HG02885 (cell line): ENCODE results near the gene CXADR.

Experiments used
- ATAC-seq: cut with Tn5 transposase; IDR thresholded peaks from one replicate; pipeline ENCODE4 v1.9.1; 2021; ENCODE audit warnings: mild to moderate bottlenecking; ENCODE audit not compliant: unreplicated experiment, poor library complexity

The CXADR gene

DNA sequence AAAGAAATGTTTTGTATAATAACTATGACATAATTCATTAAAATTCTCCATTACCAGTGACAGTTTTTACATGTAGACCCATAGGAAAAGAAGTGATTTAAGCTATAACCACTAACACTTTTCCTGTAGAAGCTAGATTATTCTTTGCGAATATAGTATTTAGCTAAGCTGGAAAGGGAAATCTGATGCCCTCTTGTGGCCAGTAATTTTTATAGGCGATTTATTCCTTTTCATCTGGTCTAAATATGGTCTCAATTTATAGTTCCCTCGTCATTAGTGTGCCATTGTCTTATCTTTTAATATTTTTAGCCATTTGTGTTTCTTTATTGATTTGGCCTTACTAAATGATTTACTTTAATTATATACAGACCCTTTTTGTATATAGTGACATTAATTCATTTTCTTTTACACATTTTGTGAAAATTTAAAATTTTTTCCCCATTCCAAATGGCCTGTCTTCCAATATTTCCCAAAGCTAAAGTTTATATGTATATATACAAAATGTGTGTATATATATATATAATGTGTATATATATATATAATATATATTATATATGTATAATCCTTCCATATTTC is 73.1 kb downstream of the CXADR start:
- ATAC-seq: peak; percentile 64

DNA sequence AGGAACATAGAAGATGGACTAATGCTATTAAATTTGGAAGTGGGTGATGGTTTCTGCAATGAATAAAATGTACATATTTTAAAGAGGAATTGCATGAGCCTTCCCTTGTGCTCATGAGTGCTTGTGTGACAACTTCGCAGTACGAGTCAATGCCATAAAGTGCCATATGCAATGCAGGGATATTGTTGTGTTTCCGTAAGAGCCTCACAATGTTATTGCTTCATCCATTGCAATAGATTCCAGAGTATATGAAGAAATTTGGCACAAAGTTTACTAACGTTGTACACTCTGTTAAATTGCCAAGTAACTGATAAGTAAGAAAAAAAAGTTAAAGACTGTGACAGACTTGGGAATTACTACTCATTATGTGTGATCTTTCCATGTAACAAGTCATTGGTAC is 77.6 kb downstream of the CXADR start:
- no peak for ATAC-seq

- peak; percentile 58 for ATAC-seq
These were observed 84.8 kb downstream of the CXADR start for GRCh38 chr21:17597680-17598079.

GRCh38 chr21:17598437-17598836 is 85.6 kb downstream of the CXADR start:
- ATAC-seq: peak; percentile 82

DNA sequence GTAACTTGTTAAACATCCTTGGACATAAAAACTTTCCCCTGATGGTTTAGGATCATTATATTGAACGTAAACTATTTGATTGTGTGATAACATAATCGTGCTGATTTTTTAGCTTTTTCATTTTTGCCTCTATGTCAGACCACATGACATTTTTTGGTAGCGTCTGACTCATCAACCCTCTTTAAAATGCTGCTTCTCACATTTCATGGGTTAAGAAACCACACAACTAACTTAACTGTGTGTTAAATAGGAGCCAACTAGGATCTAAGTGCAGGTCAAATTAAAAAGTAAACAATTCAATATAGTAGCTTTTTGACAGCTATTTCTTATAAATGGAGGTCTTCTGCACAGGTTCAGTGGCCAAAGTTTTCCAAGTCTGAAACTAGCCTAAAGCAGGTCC is 90.0 kb downstream of the CXADR start:
- no peak for ATAC-seq

- no peak for ATAC-seq
These were observed 94.8 kb downstream of the CXADR start for GRCh38 chr21:17607684-17608083.

DNA sequence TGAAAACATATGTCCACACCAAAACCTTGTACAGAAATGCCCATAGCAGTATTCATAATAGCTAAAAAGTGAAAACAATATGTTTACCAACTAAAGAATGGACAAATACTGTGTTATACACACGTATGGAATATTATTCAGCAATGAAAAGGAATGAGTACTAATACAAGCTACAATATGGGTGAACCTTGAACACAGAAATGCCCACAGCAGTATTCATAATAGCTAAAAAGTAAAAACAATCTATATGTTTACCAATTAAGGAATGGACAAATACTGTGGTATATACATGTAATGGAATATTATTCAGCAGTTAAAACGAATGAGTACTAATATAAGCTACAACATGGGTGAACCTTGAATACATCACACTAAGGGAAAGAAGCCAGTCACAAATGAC is 96.8 kb downstream of the CXADR start:
- no peak for ATAC-seq

DNA sequence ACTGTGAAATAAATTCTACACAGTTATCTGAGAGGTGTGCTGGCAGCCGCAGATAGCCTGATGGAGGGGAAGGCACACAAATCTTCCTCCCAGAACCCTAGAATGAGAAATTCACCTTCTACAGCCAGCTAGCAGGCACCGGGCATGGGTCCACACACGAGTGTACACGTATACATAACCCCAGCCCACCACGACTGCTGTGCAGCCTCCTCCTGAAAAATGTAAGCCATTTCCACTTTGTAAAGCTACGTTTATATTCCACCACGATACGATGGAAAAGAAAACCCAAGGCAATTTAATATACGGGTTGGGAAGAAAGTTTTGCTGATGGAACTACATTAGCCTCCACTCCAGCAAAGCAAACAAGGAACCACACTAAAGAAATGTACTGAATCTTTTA is 98.1 kb downstream of the CXADR start:
- no peak for ATAC-seq

DNA sequence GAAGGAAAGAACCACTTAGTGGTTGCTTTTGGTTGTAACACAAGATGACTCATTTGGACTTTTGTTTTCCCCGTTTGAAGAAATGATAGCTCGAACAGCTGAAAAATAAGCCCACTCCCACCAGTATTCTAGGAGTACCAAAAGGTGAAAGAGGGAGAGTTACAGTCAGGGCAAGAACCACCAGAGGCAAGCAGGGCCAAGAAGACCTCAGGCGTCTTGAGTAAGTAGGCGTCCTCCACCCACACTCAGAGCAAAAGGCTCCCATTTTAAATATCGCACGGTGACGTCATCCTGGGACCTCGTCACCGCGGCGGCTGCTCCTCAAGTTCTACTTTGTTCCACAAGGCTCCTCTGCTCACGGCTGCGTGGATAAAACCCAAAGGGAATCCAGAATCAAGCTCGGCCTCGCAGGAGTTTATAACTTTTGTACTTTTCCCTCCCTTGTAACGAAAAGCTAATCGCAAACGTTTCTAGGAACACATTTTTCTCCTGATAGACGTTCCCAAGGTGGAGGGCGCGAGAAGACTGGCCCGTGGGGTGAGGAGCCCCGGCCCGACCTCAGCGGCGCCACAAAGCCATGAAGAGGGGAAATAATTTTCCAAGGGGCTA is 98.7 kb downstream of the CXADR start:
- peak; percentile 67 for ATAC-seq

DNA sequence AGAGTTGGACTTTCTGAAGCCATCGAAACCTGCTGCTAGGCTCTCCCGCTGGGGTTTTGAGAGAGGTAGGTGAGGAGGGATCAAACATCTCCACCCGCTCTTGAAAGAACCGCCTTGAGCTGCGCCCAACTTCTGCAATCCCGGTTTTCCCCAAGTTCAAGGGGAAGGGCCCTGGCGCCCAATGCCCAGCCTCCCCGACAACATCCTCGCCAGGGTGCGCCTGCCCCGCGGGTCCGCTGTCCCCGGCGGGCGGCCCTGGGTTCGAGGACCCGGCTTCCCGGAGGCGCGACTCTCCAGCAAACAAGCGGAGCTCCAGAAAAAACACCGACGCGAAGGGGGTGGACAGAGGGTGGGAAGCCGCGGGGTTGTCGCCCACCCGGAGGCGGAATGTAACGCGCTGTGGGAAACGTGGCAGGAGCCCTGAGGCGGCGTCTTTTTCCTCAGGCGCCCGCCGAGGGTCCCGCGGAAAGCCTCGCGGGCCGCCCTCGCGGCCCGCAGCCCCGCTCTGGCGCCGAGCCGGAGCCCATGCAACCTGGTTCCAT is 99.3 kb downstream of the CXADR start:
- ATAC-seq: peak; percentile 6

GRCh38 chr21:17612565-17613241 is 99.9 kb downstream of the CXADR start, which contains the start of gene BTG3:
BTG3 (minus strand) TSS chr21:17612901; CDS start chr21:17609144, 3,757 bp downstream.
- ATAC-seq: peak; percentile 77

DNA sequence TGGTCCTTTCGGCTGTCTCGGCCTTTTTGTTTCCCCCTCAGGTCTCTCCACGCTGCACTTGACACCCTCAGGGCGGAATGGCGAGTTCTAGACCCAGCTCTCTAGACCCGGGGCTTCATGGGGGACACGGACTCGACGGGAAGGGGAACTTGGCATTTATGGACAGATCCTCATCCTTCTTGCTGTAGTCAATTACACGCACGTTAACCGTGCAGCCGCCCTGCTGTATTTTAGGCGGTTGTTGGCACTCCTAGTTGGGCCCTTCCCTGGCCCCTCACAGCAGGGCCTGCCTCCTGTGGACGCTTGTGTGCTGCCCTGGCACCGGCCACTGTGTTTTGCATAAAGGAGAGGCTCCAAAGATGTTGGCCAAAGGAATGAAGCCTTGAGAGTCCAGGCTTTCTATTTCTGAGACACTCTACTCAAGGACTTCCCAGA is 100.4 kb downstream of the CXADR start:
- ATAC-seq: peak; percentile 4

GRCh38 chr21:17616831-17617230 is 104.0 kb downstream of the CXADR start:
- ATAC-seq: no peak

GRCh38 chr21:17622018-17622417 is 109.2 kb downstream of the CXADR start:
- no peak for ATAC-seq

GRCh38 chr21:17631195-17631594 is 118.4 kb downstream of the CXADR start:
- no peak for ATAC-seq

DNA sequence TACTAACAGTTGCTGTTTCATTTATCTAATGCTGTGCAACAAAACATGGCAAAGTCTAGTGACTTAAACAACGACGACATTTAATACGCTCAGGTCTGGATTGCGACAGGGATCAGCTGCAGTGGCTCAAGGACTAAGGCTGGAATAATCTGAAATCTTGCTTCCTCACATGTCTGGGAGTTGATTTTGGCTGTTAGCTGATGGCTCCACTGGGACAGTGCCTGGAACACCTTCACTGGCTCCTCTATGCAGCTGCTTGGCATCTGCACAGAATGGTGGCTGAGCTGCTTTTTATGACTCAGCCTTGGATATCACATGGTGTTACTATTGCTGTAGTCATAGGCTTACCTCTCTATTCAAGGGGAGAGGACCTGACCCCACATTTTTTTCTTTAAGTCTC is 123.9 kb downstream of the CXADR start:
- no peak for ATAC-seq

GRCh38 chr21:17640821-17641220 is 128.0 kb downstream of the CXADR start:
- no peak for ATAC-seq
